ENCODE data around the gene KIF24. TPM values are rescaled to one million over a fixed set of nuclear protein-coding genes. Genes with fewer than 3 reads are reported as not detected.

Gene KIF24, protein sequence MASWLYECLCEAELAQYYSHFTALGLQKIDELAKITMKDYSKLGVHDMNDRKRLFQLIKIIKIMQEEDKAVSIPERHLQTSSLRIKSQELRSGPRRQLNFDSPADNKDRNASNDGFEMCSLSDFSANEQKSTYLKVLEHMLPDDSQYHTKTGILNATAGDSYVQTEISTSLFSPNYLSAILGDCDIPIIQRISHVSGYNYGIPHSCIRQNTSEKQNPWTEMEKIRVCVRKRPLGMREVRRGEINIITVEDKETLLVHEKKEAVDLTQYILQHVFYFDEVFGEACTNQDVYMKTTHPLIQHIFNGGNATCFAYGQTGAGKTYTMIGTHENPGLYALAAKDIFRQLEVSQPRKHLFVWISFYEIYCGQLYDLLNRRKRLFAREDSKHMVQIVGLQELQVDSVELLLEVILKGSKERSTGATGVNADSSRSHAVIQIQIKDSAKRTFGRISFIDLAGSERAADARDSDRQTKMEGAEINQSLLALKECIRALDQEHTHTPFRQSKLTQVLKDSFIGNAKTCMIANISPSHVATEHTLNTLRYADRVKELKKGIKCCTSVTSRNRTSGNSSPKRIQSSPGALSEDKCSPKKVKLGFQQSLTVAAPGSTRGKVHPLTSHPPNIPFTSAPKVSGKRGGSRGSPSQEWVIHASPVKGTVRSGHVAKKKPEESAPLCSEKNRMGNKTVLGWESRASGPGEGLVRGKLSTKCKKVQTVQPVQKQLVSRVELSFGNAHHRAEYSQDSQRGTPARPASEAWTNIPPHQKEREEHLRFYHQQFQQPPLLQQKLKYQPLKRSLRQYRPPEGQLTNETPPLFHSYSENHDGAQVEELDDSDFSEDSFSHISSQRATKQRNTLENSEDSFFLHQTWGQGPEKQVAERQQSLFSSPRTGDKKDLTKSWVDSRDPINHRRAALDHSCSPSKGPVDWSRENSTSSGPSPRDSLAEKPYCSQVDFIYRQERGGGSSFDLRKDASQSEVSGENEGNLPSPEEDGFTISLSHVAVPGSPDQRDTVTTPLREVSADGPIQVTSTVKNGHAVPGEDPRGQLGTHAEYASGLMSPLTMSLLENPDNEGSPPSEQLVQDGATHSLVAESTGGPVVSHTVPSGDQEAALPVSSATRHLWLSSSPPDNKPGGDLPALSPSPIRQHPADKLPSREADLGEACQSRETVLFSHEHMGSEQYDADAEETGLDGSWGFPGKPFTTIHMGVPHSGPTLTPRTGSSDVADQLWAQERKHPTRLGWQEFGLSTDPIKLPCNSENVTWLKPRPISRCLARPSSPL (N-terminal part only)
- 1.4 and 2.0 TPM in 2 replicates for total RNA-seq

DNA sequence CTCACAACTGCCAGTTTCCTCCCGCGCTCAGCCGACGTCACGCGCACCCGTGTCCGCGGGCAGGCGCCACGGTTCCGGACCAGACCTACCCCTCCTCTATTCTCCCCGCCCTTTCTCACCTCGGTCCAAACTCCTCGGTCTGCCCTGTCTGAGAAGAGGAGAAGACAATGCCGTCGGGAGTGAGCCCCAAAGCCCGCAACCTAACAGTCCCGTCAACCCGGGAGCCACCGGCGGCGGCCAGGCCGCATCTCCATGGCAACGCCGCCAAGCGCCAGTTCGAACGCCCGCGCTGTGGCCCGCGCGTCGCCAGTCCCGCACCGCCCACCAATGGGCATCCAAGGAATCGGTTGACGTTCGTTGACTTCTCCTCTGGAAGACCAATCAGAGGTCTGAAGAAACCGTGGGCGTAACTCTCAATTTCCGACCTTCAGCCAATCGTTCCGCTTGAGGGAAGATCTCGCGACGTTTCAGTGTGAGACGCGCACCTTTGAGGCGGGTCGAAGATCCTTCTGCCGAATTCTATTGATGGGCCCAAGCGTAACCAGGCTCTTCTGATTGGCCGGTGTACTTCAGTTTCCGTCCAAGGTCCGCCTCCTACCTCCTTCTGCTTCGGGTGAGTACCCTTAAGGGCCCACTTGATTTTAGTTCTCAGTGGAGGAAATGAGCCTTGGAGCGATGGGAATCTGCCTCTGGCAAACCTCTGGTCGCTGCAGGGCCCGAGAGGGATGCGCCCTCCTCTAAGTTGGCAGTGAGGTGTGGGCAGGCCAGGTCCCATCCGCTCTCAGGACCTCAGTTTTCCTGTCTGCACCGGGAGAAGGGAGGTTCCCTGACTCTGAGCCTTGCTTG lies at the start of gene KIF24, which contains the start of gene NUDT2:
KIF24 (minus strand) TSS at position 282 of the 846 bp plus-strand sequence. CDS start 17,922 bp downstream, outside the sequence.
NUDT2 (plus strand) TSS at position 583 of the 846 bp plus-strand sequence. CDS start 9,471 bp downstream, outside the sequence.

DNA sequence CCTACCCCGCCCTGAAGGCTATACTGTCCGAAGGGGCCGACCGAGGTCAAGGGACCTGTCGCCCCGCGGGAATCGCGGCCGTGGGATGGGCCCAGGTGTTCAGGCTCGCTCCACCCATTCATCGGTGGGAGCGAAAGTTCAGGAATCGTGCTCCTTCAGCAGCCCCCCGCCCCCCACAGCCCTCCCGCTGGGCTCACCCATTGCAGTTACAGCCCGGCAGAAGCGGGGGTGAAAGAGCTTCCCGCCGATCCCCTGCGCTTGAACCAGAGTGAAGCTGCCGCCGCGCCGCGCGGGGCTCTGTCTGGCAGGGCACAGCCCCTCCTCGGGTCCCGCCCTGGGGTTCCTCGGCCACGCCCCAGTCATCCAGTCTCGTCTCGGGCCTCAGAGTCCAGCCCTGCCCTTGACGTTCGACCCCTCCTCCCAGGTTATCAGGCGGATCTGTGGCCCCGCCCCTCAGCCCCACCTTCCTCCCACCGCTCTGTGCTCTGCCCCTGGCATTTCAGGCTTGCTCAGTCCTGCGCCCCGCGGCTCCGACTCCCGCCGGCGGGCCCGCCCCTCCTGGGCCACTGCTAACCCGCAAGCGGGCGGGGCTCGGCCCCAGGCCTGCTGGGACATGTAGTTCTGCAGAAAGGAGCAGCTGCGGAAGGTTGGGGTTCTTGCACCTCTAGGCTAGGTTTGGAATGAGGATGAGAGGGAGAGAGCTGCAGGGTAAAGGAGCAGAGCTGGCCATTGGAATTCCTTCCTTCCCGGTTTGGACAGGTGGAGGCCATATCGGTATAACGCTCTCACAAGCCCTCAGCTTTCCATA lies 47.7 kb upstream of the KIF24 start, which contains the start of gene MYORG:
MYORG (minus strand) TSS at position 303 of the 808 bp plus-strand sequence. CDS start 3,955 bp downstream, outside the sequence.

Small RNA genes lying within 50 kb of the gene (small RNA-seq; reads per million reads assigned to genes)
- 0.12 reads per million for gene RNU2-50P

Other genes with a start within 250 kb of the KIF24 start
- gene DCAF12, start 202.6 kb downstream of the KIF24 start, total RNA-seq = 20.8 and 31.1 TPM in 2 replicates
- 33.4 and 36.0 TPM in 2 replicates for gene UBAP1, start 150.2 kb downstream of the KIF24 start, total RNA-seq
- 19.6 and 26.7 TPM in 2 replicates for gene NUDT2, start 301 bp upstream of the KIF24 start, total RNA-seq
- gene MYORG, start 47.6 kb upstream of the KIF24 start, total RNA-seq = 7.9 and 13.1 TPM in 2 replicates
- 7.9 and 14.2 TPM in 2 replicates for gene FAM219A, start 129.3 kb upstream of the KIF24 start, total RNA-seq
- gene DNAI1, start 129.5 kb upstream of the KIF24 start, total RNA-seq = 1.2 TPM in 1 of 2 replicates, not detected in the other
- not detected in 2 replicates for gene ENHO, start 193.7 kb upstream of the KIF24 start, total RNA-seq

Data from placental epithelial cell (primary cell).